Ecto neural progenitor cell (in vitro differentiated cells): ENCODE measurements around the gene THAP2.
A peak's percentile ranks its signal among the peaks of the same experiment; 100 is the strongest.
"Not testable (repeated sequence)": the region's sequence is repeated elsewhere in the genome, so short reads cannot be mapped to it uniquely, and the experiment has no call there.

Source experiments
- DNase-seq: peaks from one replicate; pipeline ENCODE4 v3.0.0-alpha.2; 2018; ENCODE audit warnings: low spot score

Gene THAP2

GRCh38 chr12:71662849-71663560, 1.1 kb upstream of the THAP2 start:
- peak; percentile 85 for DNase-seq

GRCh38 chr12:71664411-71665089, 449 bp downstream of the THAP2 start:
- no peak for DNase-seq

- no peak for DNase-seq
These were observed 976 bp downstream of the THAP2 start for GRCh38 chr12:71665090-71665463.

- DNase-seq = no peak
These were observed 2.2 kb downstream of the THAP2 start for GRCh38 chr12:71666259-71666658.

GRCh38 chr12:71671311-71671710, 7.2 kb downstream of the THAP2 start:
- no peak for DNase-seq

GRCh38 chr12:71671816-71672215, 7.7 kb downstream of the THAP2 start:
- DNase-seq = no peak

- DNase-seq = no peak
These were observed 18.4 kb downstream of the THAP2 start for GRCh38 chr12:71682466-71682865.

- no peak for DNase-seq
These were observed 19.5 kb downstream of the THAP2 start for GRCh38 chr12:71683633-71684032.

- no peak for DNase-seq
These were observed 20.0 kb downstream of the THAP2 start for GRCh38 chr12:71684081-71684480.

- DNase-seq = no peak
These were observed 21.3 kb downstream of the THAP2 start for GRCh38 chr12:71685312-71685906.

GRCh38 chr12:71685914-71686657, 22.0 kb downstream of the THAP2 start, which contains the start of gene TMEM19:
Gene TMEM19 (plus strand): TSS chr12:71686082. CDS start chr12:71686681, 599 bp downstream.
- peak; percentile 94 for DNase-seq

- DNase-seq = no peak
These were observed 22.5 kb downstream of the THAP2 start for GRCh38 chr12:71686658-71687025.

- not testable (repeated sequence) for DNase-seq
These were observed 23.1 kb downstream of the THAP2 start for GRCh38 chr12:71687172-71687571.

- DNase-seq = no peak
These were observed 25.0 kb downstream of the THAP2 start for GRCh38 chr12:71688961-71689570.

GRCh38 chr12:71691504-71692129, 27.5 kb downstream of the THAP2 start:
- no peak for DNase-seq

- no peak for DNase-seq
These were observed 29.0 kb downstream of the THAP2 start for GRCh38 chr12:71693126-71693525.

GRCh38 chr12:71693651-71694050, 29.6 kb downstream of the THAP2 start:
- DNase-seq = not testable (repeated sequence)

GRCh38 chr12:71694099-71694820, 30.2 kb downstream of the THAP2 start:
- no peak for DNase-seq

- DNase-seq = no peak
These were observed 31.7 kb downstream of the THAP2 start for GRCh38 chr12:71695782-71696181.

GRCh38 chr12:71702181-71702580, 38.1 kb downstream of the THAP2 start:
- not testable (repeated sequence) for DNase-seq

GRCh38 chr12:71702590-71702989, 38.5 kb downstream of the THAP2 start:
- DNase-seq = no peak
